GM19023 (cell line): ENCODE measurements around the gene SLC22A14.
"Not testable (repeated sequence)": the region's sequence is repeated elsewhere in the genome, so short reads cannot be mapped to it uniquely, and the experiment has no call there.

Experiments
- ATAC-seq: cut with Tn5 transposase; IDR thresholded peaks from one replicate; pipeline ENCODE4 v1.9.1; 2021; ENCODE audit warnings: mild to moderate bottlenecking, moderate library complexity; ENCODE audit not compliant: unreplicated experiment

SLC22A14 gene

DNA sequence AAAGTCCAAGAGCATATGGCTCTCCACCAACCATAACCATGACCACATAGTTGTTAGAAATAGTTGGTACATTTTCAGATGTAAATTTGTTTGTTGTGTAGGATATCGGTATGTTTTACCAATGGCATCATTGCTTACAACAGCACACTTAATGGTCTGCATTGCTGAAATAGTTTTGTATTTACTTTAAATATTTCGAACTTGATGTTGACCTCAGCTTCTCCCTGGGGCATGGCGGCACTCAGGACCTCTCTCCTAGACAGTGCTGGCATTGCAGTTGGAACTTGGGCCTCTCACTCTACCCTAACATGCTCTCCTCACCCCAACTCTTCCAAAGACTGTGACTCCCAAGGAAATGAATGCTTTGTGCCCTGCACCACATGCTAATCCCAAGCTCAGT lies 11.5 kb upstream of the SLC22A14 start:
- no peak for ATAC-seq

DNA sequence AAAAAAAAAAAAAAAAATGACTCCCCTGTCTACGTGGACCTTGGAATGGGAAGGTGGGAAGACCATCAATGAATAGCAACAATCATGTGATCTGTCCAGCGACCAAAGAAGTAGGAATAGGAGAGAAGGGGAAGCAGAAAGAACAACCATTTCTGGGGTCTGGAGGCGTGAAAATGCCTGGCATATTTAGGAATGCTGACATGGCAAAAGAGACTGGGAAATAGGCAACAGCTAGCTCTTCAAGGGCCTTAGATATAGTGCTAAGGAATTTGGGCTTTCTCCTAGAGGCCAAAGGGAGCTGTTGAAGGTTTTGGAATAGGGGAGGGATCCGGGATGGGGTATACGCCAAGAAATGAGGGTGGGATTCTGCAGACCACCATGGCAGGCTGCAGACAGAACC lies 10.5 kb upstream of the SLC22A14 start:
- no peak for ATAC-seq

DNA sequence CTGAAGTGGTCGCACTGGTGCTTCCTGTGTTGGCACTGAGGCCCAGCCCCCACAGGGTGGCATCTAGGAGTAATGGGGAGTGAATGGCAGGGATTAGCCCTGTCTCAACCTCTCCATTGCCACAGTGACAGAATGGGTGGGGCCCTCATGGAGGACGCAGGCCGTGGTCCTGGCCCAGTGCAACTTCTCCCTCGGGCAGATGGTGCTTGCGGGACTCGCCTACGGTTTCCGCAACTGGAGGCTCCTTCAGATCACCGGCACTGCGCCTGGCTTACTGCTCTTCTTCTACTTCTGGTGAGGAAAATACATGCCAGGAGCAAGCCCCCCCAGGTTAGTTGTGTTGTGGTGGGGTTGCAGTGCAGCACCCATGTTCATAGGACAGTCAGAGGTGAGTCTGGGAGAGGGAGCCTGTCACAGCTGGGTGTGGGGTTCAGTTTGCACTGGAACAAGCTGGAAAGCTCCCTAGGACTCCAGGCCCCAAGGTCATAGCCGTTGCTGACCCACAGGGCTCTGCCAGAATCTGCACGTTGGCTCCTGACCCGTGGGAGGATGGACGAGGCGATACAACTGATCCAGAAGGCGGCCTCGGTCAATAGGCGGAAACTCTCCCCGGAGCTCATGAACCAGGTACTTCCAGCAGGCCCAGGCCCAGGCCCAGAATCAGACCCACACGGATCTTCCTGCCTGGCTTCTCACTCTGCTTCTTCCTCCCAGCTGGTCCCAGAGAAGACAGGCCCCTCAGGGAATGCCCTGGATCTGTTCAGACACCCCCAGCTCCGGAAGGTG lies 7.0 kb upstream of the SLC22A14 start:
- no peak for ATAC-seq

DNA sequence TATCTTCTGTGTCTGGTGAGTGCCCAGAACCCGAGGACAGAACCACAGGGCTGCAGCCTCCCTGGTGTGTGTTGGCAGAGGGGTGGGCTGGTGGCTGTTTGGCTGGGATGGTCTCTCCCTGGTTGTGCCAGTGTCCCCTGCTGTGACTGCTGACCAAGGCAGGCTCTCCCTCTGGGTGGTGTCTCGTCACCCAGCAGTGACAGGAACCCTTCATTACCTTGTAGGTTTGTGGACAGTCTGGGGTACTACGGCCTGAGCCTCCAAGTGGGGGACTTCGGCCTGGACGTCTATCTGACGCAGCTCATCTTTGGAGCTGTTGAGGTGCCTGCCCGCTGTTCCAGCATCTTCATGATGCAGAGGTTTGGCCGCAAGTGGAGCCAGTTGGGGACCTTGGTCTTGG lies 6.4 kb upstream of the SLC22A14 start:
- no peak for ATAC-seq

DNA sequence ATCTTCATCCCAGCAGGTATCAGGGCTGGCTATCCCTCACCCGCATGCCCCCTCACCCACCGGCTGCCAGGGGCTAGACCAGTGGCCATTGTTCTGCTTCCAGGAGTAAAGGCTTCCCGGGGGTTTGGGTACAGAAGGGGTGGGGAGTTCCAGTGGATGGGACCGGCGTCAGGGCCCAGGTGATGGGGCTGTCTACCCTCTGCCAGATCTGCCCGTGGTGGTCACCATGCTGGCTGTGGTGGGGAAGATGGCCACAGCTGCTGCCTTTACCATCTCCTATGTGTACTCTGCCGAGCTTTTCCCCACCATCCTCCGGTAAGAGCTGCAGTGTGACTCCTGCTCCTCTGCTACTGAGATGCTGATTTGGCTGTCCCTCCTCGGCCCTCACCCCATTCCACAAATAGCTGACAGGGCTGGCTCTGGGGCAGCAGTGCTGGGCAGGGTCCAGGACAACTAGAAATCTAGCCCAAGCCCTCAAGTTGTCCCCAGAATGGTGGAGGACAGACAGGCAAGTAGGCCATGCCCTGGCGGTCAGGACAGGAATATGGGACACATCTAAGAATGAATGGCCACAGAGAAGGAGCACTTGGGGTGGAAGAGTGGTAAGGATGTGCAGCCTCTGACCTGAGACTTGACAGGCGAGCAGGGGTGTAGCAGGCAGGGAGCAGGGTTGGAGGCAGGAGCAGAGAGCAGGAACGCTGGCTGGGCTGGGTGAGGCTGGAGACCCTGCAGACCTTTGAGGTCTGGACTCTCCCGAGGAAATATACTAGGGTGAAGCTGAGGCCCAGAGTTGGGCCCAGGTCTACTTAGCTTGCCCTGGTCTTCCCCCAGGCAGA lies 5.8 kb upstream of the SLC22A14 start:
- no peak for ATAC-seq

DNA sequence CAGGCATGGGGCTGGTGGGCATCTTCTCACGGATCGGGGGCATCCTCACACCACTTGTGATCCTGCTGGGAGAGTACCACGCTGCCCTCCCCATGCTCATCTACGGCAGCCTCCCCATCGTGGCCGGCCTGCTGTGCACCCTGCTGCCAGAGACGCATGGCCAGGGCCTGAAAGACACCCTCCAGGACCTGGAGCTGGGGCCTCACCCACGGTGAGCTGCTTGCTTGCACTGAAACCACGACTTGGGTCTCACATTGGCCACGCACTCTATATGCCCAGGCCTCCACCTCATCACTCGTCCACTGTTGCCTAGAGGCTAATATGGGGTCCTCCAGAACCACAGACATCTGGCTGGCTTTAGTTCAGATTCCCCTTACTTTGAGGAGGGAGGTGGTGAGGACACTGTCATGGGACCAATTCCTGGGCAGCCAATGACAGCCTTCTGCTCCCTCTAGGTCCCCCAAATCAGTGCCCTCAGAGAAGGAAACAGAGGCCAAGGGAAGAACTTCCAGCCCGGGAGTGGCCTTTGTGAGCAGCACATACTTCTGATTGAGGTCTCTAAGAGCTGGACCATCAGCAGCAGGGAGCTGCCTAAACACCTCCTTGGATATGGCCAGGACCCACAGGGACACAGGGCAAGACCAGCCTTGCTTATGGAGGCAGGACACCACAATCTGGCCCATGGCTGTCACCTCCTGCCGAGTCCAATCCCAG lies 5.0 kb upstream of the SLC22A14 start:
- no peak for ATAC-seq

DNA sequence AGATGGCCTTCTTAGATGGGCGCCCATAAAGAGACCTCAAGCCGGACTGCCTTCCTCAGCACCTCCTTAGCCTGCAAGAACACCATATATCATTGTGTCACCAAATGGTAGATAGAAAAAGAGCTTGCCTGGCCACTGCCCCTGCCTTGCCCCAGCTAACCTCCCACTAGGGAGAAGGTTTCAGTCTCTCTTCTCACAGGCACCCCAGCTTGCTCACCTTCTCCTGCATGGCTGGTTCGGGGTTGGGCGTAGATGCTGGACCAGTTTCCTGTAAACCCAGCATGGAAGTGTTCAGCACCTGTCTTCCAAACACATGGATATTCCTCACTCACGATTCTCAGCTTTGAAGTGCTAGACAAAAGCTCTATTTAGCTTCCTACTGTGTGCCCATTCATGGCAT lies 3.3 kb upstream of the SLC22A14 start:
- no peak for ATAC-seq

DNA sequence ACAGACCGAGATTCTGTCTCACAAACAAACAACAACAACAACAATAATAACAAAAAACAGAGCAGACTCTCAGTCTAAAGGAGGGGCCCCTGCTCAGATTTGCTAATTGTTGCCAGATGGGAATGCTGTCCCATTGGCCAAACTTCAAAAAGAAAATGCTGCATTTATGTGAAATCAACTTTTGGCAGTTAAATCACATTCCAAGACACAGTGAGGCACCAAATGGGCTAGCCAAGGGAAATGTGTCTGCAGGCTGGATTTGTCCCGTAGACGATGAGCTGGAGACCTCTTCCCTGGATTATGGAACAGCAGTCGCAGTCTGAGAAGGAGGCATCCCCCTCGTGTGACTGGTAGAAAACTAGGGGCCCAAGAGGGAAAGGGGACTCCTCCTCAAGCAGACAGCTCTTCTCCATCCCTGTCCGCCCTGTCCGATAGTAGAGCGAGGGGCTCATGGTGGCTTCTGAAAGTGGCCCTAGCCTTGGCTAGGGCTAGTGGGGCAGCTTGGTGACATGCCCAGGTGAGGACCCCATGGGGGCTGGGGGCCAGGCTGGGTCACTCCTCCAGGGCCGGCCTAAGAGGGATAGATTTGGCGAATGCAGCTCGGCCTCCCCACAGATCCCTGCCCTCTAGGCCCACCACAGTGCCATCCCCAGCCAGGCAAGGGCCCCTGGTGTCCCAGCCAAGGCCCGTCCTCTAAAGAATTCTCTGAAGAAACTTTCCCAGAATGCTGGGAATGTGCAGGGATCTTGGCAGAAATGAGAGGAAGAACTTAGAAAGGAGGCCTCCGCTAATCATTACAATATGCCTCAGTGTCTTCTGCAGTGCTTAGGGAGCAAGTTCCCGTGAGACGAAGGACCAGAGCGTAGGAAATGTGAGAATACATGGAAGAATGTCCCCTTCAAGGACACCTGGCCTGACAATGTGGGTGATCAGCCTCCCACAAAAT lies 2.0 kb downstream of the SLC22A14 start:
- no peak for ATAC-seq

DNA sequence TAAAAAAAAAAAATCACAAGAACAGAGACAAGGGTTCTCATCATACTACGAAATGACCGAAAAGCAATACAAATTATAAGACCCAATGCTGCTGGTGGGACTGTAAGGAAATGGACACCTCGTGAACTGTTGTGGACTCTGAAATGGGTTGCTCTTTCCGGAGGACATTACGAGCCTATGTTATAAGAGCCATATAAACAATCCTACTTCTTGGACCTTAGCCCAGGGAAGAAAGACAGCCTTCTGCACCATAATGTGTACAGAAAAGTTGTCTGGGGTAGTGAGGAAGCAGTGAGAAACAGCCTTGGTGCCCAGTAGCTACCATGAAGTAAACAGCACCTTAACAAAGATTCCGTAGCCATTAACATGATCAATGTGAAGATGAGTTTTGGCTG lies 2.7 kb downstream of the SLC22A14 start:
- no peak for ATAC-seq

DNA sequence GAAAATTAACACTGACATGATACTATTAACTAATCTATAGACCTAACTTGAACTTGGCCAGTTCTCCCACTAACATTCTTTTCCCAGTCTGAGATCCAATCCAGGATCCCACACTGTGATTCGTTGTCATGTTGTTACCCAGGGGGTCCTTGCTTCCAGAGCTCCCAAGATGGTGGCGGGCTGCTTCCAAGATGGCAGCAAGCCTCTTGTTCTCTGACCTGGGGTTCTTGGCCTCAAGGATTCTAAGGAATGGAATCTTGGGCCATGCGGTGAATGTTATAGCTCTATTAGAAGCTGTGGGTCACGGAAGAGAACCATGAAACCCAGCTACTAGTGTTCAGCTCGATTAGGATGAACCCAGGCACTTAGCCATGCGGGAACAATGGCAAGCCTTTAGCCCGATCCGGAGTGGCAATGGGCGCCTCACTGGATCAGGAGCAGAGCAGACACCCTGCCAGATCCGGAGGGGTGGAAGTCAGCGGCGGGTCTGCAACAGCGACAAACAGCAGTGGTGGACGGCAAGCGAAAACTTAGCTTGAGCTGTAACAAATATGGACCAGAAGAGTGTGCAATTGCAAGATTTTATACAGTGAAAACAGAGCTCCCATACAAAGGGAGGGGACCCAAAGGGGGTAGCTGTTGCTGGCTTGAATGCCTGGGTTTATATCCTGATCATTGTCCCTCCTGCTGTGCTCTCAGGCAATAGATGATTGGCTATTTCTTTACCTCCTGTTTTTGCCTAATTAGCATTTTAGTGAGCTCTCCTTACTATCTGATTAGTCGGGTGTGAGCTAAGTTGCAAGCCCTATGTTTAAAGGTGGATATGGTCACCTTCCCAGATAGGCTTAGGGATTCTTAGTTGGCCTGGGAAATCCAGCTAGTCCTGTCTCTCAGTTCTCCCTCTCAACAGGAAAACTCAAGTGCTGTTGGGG lies 7.5 kb downstream of the SLC22A14 start:
- ATAC-seq: not testable (repeated sequence)

DNA sequence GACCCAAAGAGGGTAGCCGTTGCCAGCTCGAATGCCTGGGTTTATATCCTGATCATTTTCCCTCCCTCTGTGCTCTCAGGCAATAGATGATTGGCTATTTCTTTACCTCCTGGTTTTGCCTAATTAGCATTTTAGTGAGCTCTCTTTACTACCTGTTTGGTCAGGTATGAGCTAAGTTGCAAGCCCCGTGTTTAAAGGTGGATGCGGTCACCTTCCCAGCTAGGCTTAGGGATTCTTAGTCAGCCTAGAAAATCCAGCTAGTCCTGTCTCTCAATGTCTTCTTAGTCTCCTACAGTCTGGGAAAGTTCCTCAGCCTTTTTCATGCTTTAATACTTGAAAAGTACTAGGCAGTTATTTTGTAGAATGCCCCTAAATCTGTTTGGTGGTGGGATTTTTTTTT lies 15.0 kb downstream of the SLC22A14 start:
- not testable (repeated sequence) for ATAC-seq

DNA sequence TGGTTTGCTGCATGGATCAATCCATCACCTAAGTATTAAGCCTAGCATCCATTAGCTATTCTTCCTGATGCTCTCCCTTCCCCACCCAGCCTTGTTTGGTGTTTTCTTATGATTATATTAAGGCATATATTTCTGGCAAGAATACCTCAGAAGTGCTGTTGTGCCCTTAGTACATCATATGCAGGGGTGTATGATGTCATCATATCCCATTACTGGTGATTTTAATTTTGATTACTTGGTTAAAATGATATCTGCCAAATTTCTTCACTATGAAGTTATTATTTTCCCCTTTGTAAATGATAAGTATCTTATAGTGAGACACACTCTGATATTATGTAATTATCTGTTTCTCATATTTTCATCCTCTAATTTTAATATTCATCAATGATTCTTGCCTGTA lies 15.4 kb downstream of the SLC22A14 start:
- ATAC-seq: no peak

DNA sequence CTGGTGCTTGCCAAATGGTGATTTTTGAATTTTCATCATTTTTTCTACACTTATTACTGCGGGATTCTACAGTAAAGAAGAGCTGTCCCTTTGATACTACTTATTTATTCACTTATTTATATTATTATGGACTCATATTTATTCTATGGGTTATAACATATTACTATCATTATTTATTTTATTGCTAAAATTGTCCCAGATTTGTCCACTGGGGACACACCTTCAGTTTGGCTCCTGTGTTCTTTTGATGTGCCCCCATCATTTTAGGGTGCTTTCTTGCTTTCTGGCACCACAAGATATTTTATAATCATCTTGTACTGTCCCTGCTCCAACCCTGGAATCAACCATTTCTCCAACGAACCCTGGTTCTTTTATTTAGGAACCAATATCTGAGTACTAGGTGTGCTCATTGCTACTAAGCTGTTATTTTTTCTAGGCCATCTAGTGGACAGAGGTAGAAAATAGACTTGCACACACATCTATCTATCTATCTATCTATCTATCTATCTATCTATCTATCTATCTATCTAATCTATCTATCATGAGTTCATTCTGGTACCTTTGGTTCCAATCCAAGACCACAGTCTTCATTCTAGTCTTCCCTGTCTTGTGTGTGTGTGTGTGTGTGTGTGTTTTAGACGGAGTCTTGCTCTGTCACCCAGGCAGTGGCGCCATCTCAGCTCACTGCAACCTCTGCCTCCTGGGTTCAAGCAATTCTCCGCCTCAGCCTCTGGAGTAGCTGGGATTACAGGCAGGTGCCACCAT lies 16.0 kb downstream of the SLC22A14 start:
- no peak for ATAC-seq

DNA sequence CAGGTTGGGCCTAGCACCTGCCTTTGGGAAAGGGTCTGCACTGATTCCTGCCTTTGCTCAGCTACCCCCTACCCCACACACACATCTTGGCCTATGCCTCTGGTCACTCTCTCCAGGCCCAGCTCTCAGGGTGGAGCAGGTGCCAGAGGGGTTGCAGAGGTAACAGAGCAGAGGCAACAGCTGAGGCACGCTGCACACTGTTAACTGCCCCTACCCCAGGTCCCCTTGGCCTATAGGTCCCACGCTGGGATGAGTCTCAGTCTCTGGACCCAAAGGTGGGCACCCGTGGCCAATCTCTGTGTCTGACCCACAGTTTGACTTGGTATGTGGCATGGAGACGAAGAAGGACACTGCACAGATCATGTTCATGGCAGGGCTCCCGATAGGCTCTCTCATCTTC lies 24.8 kb downstream of the SLC22A14 start:
- no peak for ATAC-seq

DNA sequence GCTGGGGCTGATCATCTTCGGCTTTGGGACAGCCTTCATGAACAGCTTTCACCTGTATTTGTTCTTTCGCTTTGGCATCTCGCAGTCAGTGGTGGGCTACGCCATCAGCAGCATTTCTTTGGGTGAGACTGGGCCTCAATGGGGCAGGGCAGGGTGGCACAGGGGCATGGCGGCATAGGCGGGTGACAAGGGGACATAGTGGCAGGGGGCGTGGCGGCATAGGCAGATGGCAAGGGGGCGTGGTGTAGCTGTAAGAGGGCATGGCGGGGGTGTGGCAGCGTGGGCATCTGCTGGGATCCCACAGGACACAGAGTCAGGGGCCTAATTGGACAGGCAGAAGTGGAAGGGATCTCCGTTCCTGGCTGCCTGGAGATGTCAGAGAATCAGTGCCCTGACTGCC lies 25.5 kb downstream of the SLC22A14 start:
- no peak for ATAC-seq

DNA sequence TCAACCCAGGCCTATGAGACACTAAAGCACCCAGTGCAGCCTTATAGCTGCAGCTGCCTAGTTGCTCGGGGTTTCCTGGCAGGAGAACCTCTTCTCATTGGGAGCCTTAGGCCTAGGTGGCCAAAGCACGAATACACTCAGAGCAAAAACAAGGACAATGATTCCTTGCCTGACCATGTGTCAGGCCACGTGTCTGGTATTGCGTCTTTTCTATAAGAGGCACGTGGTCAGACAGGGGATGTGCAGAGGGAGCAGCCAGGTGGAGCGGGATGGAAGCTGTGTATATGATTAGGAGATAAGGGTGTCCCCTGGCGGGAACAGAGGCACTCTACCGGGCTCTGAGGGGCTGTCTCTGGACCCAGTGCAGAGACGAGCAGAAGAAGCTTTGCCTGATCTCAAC lies 26.4 kb downstream of the SLC22A14 start:
- no peak for ATAC-seq

DNA sequence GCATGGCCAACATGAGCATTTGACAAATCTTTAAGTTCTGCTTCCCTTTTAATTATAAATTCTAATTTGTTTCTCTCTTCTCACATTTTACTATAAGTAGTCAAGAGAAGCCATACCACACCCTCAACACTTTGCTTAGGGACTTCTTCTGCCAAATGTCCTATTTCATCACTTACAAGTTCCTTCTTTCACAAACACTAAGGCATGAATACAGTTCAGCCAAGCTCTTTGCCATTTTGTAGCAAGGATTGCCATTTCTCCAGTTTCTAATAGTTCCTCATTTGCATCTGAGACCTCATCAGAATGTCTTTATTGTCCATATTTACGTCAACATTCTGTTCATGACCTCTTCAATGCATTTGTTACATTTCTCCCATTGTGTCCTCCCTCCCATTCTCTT lies 29.4 kb downstream of the SLC22A14 start:
- ATAC-seq: no peak

DNA sequence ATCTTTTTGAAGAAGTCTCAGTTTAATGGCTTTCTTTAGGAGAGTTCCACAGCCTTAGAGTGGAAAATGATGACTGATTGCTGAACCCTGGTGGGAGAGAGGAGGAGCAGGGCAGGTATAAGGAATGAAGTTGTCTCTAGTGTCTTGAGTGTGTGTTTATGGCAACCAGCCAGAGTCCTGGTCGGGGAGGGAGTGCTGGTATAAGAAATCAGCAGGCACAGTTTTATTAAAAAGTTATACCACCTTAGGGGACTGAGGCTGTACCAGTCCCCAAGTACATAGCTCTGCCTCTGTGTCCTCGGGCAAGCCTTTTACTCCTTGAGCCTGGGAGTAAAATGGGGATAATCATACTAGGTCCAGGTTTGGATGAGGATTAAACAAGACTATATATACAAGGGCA lies 29.8 kb downstream of the SLC22A14 start:
- no peak for ATAC-seq

DNA sequence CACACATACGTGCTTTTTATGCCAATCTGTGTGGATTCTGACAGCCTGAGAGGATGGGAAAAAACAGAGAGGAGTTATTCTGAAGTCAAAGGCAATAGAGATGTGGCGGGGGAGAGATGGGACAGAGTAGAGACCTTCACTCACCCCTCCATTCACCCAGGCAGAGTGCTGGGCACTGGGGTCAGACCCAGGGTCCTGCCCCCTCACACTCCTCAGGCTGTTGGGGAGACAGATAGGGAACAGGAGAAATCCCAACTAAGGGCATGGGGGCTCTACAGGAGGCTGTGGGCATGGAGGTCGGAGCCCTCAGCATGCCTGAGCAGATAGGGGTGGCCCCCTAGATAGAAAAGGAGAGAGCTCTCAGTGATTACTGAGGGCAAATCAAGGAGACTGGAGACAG lies 30.3 kb downstream of the SLC22A14 start:
- ATAC-seq: no peak
